SKM-1 (cell line): Measurements from ENCODE around the gene MCEE.
"Not testable (repeated sequence)": the region's sequence is repeated elsewhere in the genome, so short reads cannot be mapped to it uniquely, and the experiment has no call there.

Experiments used
- DNase-seq: peaks from one replicate; lab custom pipeline; 2025; ENCODE audit not compliant: unreplicated experiment; lab: John Stamatoyannopoulos, UW

The MCEE gene

DNA sequence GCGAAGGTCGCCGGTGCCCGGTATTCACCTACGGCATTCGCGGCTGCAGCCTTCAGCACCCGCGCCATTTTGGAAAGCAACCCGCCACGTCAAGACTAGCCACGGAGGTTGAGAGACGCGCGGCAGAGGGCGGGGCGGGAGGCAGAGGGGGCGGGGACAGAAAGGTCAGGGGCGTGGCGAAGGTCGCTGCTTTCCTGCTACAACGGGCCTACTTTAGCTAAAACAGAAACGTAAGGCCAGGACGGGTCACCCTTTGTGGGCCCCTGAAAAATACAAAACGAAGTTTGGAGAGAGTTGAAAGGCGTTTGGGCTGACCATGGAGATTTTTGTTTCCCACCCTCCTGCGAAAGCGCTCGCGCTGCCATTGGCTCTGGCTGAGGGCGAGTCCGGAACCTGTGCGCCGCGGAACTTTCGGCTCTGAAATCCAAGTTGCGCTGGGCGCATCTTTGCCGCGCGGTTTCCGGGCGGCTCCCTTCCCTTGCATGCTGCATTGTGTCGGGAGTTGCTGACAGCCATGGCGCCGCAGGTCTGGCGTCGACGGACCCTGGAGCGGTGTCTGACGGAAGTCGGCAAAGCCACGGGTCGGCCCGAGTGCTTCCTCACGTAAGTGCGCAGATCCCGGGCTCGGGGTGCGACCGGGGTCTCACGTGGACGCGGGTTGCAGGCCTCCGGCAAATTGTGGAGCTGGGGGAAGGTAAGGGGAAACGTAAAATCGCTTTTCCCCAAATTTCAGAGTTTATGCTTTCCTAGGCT, at the start of gene MCEE, which contains the start of gene MPHOSPH10:
Gene MCEE (minus strand): TSS at position 78 of the 753 bp plus-strand sequence. CDS start 10 bp downstream, at position 68.
Gene MPHOSPH10 (plus strand): TSS at position 483 of the 753 bp plus-strand sequence. CDS start 32 bp downstream, at position 515.
- peak; percentile 88 for DNase-seq

DNA sequence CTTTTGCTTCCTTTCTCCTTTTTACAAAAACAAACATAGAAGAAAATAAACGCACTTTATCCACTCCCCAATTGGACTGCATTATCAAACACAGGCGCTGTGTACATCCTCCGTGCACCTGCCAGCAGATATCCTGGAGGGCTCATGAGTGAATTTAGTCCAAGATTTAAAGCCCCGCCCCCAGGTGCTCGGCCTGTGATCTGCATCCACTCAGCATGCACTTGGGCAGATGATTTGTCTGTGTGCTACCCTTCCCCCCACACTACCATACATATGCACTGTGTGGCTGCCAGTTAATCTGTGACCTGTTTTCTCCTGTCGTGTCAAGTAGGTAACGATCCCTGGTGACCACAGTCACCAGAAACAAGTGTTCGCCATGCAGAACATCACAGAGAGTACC, 48.8 kb upstream of the MCEE start:
- DNase-seq: not testable (repeated sequence)

DNA sequence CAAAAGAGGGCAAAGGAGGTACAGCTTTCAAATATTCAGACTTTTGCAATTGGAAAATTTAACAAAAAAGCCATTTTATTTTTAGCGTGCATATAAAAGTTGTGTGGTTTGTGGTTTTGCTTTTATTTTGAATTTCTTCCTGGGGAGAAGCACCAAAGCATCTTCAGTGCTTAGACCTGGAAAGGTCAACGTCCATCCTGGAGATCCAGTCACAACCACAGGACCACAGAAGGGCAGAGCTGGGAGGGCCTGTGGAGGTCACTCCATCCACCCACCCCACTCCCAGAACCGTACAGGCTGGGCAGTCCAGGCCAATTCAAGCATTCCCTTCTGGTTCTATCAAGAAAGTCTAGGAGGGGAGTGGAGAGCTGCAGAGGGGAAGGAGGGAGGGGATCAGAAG, 44.2 kb upstream of the MCEE start:
- DNase-seq: no peak

DNA sequence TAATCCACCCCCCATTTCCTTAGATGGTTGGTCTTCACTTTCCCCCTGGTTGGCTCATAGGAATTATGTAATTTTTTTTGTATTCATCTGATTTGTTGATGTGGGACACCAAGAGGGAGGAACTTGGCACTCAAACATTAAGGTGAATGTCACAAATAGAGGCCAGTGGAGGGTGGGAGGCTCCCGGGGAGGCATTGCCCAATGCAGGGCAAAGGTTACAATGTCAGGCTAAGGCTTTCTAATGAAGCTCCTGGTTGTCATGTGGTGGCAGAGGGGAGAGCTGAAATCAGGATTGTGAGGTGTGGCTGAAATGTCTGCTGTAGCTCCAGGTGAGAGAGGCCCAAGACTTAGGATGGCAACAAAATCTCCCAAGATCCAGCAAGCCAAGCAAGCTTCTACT, 43.1 kb upstream of the MCEE start:
- DNase-seq: no peak

DNA sequence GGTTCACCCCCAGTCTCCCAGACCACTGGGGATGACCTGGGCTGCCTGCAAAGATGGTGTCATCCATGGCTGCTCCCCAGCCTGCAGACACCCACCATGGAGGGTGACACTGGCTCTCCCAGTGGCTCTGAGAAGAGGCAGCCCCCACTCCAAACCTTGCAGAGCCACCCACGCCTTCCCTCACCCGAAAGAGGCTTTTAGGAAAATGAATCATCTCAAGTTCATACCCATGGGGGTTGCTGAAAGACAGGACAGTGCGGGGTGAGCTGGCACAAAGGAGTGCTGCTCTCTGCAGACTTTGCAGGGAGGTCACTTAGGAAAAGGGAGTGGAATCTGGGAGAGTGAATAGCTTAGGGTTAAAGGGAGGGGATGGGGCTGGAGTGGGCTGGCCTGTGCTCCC, 36.8 kb upstream of the MCEE start:
- DNase-seq: no peak

DNA sequence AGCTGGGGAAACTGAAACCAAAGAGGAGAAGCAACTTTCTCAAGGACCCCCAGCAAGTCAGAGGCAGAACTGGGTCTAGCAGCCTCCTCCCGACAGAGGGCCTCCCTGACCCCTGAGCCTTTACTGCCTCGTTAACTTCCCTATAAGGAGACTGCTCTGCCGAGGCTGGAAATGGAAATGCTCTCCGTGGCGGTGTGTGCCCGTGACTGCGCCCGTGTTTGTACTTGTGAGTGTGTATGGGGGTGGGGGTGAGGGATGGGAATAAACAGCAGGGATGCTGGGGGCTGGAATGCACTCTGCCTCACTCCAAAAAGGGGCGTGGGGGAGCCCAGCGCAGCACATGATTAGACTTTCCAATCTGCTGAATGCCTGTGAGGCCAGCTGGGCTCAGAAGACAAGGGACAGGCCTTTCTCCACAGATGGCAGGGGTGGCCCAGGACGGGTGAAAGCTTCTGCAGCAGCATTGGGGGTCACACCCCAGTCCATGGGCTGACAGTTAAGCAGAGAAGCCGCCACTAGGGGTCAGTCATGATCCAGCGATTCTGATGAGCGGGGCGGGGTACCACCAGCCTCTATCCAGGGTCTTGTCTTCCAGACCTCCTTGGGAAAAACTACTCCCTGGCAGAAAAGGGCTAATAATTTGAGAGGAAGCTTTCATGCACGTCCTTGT, 27.2 kb upstream of the MCEE start:
- no peak for DNase-seq

DNA sequence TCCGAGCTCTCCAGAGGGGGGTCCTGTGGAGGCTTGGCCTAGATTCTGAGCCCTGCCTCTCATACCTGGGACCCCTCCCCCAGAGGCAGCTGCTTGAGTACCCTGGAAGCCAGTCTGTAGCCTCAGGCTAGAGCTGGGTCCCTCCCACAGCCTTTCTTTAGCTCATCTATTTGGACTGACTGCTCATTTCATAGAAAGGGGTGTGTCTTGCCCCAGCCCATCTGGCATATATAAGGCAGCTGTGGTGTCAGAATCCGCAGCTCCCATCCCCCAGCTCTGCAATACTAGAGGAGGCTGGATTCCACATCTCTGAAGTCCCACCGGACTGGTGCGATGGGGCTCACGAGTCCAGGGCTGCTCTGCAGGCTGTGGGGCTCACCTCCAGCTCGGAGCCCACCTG, 26.5 kb upstream of the MCEE start:
- DNase-seq: no peak

DNA sequence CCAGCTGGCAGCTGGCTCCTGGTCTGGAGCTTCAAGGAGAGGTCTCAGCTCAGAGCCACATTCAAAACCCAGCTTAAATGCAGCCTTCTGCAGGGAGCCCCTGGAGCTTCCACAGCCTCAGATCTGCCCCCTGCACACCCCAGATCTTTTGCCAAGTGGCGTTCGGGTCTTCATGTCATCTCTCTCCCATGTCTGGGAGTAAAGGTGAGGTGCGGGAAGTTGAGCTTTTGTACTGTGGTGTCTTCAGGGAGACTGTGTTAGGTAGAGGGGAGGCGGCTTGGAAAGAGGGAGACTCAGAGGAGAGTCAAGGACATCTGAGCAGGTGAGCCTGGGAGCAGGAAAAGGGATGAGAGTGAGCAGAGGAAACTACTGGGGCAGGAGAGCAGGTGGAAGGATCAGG, 25.8 kb upstream of the MCEE start:
- DNase-seq: no peak

DNA sequence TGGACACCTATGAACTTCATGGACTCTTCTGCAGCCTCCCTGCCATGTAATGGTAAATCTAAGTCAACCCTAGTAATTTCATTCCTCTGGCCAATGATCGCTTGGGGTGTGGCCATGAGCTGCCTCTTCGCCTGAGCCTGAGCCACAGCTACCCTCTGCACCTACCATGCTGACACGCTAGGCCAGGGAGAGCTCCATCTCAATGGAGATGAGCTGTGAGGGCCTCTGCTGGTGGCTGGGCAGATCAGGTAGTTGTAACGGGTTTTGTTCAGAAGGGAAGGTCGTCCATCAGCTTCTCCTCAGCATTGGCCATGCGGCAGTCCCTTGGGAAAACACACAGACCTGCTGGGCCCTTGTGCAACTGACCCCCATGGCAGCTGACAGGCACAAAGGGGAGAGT, 24.8 kb upstream of the MCEE start:
- peak; percentile 38 for DNase-seq

DNA sequence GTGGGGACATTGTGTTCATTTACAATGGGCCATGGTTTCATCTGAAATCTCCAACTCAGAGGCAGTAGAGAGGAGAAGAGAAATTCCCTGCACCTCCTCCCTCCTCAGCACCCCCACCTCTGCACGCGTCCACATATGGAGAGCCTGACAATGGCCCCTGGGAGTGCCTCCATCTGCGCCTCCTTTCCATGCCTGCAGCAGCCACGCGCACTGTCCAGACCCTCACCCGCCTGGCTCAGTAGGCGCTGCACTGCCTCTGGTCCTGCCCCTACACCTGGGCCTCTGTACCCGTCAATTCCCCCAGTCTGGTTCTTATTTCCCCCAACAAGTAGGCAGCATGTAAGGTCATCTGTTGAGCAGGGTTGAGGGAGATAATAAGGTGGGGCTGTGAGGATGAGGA, 24.2 kb upstream of the MCEE start:
- DNase-seq: no peak

DNA sequence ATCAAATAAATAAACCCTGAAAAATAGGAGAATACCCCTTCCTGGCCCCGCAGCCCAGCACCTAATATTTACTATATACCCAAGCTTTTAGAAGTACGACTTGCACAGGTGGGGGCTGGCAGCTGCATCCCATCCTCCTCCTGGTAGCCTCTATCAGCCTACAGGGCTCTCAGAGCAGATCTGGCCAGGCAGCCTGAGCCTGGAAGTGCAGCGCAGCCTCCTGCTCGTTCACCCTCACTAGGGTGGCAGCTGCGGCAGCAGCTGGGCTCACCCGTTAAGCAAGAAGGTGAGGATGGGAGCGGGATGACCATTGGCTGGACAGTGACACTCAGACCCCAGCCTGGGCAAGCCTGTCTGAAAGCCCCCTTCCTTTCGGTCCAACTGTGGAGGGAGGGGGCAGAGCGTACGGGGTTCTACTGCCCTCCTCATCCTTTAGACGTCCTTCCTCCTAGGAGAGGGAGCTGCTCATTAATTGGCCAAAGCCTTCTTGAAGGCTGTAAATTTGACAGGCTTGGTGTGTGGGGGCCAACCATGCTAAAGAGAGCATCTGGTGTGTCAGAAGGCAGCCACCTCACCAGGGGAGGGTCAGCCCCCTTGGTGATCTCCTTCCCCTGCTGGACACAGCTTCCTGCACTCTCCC, 23.7 kb upstream of the MCEE start:
- DNase-seq: no peak

DNA sequence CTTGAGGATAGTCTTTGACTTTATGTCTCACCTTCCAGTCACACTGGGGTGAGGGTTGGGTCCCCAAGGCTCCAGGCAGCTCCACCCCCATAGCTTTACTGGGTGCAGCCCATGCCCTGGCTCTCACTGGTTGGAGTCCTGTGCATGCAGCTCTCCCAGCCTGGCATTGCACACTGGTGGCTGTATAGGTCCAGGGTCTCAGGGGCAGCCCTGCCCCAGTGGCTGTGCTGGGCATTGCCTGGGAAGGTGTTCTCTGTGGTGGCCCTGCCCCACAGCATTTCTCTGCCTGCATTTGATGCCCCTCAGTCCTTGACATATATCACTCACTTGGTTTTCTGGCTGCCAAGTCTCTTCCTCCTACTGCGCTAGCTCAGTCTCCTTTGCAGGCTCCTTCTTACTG, 21.6 kb upstream of the MCEE start:
- no peak for DNase-seq

DNA sequence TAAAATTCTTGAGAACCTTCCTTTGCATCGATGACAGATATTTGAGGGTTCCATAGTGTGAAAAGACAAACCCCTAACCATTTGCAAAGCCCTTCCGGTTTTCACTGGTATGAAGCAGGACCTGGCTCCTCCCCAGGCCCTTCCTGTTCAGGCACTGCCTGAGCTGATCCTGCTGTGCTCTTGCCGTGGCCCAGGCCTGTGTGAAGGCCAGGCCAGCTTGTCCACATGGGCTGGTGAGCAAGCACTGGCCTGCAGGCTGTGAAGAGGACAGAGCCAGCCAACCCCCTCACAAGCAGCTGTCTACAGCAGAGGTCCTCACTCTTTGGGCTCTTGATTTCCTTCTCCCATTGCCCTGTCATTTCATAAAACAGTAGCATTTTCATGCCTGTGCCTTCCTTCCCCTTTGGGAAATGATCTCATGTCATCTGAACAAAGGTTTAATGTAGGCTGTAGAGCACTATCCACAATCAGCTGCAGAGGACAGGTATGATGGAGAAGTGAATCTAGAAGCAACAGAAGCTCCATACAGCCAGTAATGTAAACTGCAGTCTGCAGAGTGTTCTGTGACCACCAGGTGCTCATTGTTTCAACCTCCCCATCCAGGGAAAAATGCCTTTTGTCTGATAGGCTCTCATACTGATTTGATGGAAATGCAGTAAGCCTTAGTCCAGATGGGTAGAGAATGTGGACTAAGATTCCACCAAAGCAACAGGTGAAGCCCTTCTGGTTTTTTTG, 20.2 kb upstream of the MCEE start:
- no peak for DNase-seq

DNA sequence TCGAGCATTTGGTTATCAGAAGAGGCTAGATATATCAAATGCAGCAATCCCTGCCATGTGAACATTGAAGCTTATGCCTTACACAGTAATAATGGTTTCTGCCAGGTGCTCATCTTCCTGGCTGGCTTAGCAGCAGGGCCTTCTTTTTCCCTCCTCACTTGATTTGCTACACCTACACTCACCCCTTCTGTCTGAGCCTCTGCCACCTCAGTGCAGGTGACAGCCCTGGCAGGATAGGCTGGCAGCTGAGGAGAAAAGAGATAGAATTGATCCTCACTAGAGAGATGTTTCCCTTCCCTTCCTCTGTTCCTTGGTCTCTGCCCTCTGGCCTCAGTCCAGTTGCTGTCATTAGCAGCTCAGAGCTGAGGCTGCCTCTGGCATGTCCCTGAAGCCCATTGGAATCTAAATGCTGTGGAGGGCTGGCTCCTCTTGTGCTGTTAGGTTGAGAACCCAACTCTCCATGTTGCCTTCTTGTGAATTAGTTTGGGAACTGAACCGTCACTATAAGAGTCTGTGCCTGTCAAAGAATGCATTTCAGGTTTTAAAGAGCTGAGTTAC, 18.6 kb upstream of the MCEE start:
- no peak for DNase-seq

DNA sequence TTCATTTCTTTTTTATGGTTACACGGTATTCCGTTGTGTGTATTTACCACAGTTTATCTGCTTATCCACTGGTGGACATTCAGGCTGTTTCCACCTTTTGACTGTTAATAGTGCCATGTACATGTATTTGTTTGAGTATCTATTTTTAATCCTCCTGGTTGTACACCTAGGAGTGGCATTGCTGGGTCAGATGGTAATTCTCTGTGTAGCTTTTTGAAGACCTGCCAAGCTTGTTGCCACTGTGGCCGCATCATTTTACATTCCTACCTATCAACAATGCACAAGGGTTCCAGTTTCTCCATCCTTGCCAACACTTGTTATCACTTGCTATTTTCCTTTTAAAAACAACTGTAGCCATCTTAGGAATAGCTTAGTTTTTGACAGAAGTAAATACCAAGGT, 13.8 kb upstream of the MCEE start:
- DNase-seq: no peak

DNA sequence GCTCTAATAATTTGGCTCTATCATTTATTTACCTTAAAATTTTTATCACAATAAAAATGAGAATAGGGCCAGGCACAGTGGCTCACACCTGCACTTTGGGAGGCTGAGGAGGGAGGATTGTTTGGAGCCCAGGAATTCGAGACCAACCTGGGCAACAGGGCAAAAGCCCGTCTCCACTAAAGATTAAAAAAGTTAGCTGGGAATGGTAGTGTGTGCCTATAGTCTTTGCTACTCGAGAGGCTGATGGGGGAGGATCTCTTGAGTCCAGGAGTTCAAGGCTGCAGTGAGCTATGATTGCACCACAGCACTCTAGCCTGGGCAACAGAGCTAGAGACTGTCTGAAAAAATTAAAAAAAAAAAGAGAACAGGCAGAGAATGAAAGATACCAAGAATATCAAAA, 6.1 kb upstream of the MCEE start:
- no peak for DNase-seq

DNA sequence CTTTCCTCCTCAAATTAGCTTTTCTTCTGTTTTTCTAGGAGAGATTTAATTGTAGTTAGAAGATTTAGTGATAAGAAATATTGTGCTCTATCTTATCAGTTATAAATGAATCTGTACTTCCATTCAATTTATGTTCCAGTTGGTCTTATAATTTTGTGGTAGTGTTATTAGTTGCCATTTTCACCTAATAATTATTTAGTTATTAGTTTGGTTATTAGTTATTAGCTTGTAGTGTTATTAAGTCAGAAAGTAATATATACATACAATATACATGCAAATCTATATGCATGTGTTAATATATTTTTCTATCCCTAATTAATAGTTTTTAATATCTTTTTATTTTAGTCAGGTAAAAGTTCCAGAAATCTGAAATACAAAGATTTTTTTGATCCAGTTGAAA, 3.6 kb upstream of the MCEE start:
- no peak for DNase-seq

DNA sequence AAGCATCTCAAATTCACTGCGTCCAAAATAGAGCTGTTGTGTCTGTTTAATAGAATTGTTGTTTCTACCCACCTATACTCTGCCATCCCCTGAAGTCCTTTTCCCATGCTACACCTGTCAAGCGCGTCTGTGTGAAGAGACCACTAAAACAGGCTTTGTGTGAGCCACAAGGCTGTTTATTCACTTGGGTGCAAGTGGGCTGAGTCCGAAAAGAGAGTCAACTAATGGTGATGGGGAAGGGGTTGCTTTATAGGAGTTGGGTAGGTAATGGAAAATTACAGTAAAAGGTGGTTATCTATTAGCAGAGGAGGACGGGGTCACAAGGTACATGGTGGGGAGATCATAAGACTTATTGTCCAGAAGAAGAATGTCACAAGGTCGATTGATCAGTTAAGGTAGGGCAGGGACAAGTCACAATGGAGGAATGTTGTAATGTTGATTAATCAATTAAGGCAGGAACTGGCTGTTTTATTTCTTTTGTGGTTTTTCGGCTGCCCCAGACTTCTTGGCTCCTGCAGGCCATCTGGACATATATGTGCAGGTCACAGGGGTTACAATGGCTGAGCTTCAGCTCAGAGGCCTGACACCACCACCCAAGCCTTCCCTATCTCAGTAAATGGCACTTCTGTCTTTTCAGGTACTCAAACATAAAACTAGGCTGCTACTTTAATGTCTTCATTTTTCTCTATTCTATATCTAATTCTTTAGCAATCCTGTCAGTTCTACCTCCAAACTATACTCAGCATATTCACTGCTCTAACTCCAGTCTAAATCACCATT, 1.5 kb upstream of the MCEE start:
- not testable (repeated sequence) for DNase-seq

DNA sequence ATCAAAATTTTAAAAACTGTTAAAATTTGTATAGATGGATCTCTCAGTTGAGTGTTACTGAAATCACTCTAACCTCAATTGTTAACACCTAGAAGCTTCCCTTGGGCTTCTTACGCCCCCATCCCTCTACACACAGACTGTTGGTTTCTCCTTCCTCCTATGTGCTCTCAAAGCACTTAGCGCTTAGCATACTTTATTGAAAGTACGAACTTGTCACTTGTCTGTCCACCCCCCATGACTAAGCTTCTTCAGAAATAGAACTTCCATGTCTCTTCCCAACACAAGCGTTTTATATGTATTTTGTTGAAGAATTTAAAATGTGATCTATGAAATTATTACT, 846 bp upstream of the MCEE start:
- DNase-seq: no peak

DNA sequence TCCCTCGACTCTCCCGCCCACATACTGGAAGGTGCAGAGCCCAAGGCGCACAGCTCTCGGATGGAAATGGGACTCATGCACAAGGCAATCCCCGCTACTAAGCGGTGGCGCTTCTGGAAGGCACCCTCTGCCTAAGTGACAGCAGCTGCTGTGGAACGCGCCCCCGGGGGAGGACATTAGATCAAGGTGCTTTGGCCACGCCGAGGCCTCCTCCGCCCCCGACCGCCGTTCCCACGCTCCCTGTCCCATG, 202 bp downstream of the MCEE start:
- DNase-seq: no peak
